Right lung (tissue), 10 donors: Measurements from ENCODE around the gene FGFRL1. TPM values are rescaled to one million over a fixed set of nuclear protein-coding genes. Genes with fewer than 3 reads are reported as not detected.

Experiments
- DNase-seq, 2 donors: peaks; one replicate each; pipeline ENCODE4 v3.0.0-alpha.2; 2013
- long read RNA-seq, 8 donors: transcript quantifications; one replicate each; lab custom pipeline, GENCODE V29; 2026
- polyA plus RNA-seq, 5 donors: library from polyadenylated mRNA; unstranded; fragments of 120-200 nt; gene quantifications; one replicate each; pipeline versions ENCODE4 v1.2.1 to v1.2.3, GENCODE V29; 2013; ENCODE audit warnings: inconsistent platforms in 1 of 5, low replicate concordance in 1 of 5; ENCODE audit not compliant: insufficient read length in 5 of 5, insufficient read depth in 1 of 5

FGFRL1 gene, protein sequence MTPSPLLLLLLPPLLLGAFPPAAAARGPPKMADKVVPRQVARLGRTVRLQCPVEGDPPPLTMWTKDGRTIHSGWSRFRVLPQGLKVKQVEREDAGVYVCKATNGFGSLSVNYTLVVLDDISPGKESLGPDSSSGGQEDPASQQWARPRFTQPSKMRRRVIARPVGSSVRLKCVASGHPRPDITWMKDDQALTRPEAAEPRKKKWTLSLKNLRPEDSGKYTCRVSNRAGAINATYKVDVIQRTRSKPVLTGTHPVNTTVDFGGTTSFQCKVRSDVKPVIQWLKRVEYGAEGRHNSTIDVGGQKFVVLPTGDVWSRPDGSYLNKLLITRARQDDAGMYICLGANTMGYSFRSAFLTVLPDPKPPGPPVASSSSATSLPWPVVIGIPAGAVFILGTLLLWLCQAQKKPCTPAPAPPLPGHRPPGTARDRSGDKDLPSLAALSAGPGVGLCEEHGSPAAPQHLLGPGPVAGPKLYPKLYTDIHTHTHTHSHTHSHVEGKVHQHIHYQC
- polyA plus RNA-seq = 10 to 100 TPM; 15.1 to 31.3 (median 20.7) TPM
- long read RNA-seq, donor 1, partial matches to known transcripts = 5 of 8 reads
- long read RNA-seq, donor 1, other reads (novel, unspliced or antisense) = 0 of 8 reads
- long read RNA-seq, donor 2, partial matches to known transcripts = 0 of 2 reads
- long read RNA-seq, donor 2, other reads (novel, unspliced or antisense) = 0 of 2 reads
- long read RNA-seq, donor 3, partial matches to known transcripts = 0 of 1 reads
- long read RNA-seq, donor 3, other reads (novel, unspliced or antisense) = 0 of 1 reads
- long read RNA-seq, donor 4, transcript FGFRL1-205 (7 exons, 2,304 nt) = major isoform, 5 of 5 reads
- long read RNA-seq, donor 4, partial matches to known transcripts = 0 of 5 reads
- long read RNA-seq, donor 4, other reads (novel, unspliced or antisense) = 0 of 5 reads
- long read RNA-seq, donor 5, partial matches to known transcripts = 0 of 4 reads
- long read RNA-seq, donor 5, other reads (novel, unspliced or antisense) = 0 of 4 reads
- long read RNA-seq, donor 6, transcript FGFRL1-205 (7 exons, 2,304 nt) = major isoform, 7 of 7 reads
- long read RNA-seq, donor 6, partial matches to known transcripts = 0 of 7 reads
- long read RNA-seq, donor 6, other reads (novel, unspliced or antisense) = 0 of 7 reads
- long read RNA-seq, donor 7, partial matches to known transcripts = 0 of 4 reads
- long read RNA-seq, donor 7, other reads (novel, unspliced or antisense) = 0 of 4 reads
- long read RNA-seq, donor 8, partial matches to known transcripts = 8 of 9 reads
- long read RNA-seq, donor 8, other reads (novel, unspliced or antisense) = 0 of 9 reads

DNA sequence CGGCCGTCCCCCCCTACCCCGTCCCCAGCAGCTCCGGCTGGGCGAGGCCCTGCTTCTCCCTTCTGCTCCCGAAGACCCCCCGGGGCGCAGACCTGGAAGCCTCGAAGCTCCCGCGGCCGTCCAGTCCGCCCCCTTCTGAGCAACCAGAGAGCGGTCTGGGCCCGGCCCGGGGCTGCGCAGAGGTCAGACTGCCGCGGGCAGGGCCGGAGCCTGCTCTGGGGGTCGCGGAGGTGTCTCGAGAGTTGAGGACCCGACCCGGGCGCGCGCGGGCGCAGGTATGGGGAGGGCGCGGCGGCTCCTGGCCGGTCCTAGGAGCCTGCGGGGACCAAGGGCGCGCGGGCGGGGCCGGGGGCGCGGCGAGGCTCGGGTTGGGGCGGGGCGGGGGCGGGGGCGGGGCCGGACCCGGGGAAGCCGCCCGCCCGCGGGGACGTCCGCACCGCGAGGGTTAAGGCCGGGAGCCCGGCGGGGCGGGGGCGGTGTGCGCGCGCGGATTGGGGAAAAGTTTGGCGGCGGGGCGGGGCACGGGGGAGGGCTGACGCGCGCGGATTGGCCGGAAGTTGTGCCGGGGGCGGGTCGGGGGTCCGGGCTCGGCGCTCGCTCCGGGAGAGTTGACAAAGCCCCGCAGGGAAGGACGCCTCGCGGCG is at the start of gene FGFRL1:
Gene FGFRL1 (plus strand): TSS at position 605 of the 644 bp plus-strand sequence. CDS start 860 bp downstream, outside the sequence.
- peak; percentile 86 to 88 for DNase-seq

DNA sequence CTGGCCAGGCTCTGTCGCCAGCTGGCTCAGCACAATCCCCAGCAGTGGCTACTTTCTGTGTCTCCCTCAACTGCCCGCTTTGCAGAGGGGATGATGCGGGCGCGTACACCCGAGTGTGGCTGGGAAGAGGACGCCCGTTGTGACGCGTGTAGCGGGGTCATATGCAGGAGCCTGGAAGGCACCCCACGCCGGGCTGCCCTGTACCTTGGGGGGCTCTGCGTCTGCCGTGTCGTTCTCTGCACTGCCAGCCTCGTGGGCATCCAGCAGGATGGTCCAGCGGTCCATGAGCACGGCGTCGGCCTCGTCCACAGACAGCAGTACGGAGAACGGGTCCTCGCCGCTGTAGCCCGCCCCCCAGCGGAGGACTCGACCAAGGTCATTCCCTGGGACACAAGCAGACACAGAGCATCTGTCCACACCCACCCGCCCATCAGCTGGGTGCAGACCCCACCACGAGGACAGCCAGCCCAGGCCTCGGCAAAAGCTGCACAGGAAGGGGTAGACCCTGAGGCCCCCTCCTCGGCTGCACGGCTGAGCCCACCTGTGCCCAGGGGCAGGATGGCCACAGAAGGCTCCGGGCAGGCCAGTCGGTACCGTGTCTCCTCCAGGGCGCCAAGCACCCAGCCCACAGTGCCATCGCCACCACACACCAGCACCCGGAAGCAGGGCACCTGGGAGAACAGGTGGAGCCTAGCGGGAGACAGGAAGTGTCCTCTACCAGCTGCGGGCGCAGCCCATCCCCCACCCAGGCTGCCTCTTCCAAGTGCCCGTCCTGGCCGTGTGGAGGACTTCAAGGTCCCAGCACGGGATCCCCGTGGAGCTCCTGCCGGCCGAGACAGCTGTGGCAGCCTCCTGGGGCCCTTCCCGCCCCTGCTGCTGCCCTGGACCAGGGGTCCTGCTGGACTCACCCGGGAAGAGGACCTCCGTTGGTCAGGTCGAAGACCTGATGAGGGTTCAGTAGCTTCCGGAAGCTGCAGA is 48.9 kb upstream of the FGFRL1 start:
- DNase-seq = no peak

DNA sequence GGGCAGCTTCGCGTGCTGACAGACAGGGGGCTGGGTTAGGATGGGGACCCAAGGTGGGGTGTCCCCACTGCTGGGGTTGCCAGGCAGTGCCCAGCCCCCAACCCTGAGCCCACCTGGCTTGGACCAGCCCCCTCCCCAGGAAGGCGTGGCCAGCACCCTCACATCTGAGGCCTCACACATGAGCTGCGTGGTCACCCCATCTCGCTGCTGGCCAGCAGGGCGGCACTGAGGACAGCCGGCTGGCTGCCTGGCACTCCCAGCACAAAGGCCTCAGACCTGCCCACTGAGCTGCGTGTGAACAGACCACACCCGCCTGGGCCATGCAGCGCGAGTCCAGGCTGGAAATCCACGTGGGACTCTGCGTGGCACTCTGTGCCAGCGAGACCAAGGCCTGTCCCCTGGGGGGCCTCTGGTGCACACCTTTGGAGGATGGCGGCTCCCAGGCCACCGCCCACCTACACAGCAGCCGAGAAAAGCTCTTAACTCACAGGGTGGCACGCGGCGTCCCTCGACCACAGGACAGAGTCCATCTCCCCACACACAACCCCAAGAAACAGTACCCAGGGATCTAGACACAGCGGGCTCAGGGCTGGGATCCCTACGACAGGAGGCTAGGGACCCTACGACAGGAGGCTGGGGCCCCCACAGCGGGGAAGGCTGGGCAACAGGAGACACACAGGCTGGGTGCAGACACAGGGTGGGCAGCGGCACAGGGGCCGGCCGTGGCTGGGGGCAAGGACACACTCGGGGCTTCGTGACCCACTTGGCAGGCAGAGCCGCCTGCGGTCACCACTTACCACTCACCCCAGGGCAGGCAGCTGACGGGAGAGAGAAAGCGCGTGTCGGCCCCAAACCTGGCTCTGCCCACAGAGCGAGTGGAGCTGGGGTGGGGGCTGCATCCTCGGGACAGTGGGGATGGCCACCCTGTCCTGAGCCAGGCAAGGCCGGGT is 47.9 kb upstream of the FGFRL1 start:
- no peak for DNase-seq

DNA sequence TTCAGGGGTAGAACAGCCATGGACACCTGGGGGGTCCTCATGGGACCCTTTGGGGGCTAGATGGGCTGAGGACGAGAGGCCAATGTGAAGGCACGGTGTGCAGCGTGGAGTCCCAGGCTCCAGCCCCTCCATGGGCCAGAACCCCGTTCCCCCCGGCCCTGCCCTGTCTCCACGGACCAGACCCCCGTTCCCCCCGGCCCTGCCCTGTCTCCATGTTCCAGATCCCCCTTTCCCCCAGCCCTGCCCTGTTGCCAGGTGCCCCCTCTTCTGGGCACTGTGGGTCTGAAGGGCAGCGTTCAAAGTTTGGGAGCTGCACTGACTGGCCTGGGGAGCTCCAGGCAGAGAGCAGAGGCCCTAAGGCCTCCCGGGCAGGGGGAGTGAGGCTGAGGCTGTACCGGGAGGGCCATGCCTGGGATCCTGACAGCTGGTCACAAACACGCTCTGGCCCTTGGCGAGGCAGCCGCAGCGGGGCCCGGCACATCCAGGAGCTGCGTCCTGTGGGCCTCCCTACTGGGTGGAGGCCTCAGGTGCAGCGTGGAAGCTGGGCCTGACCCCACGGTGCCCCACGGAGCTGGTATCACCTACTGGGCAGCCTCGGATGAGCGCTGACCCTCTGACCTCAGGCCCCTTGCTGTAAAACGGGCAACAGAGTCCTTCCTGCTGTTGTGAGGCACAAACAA is 46.9 kb upstream of the FGFRL1 start:
- DNase-seq = no peak

DNA sequence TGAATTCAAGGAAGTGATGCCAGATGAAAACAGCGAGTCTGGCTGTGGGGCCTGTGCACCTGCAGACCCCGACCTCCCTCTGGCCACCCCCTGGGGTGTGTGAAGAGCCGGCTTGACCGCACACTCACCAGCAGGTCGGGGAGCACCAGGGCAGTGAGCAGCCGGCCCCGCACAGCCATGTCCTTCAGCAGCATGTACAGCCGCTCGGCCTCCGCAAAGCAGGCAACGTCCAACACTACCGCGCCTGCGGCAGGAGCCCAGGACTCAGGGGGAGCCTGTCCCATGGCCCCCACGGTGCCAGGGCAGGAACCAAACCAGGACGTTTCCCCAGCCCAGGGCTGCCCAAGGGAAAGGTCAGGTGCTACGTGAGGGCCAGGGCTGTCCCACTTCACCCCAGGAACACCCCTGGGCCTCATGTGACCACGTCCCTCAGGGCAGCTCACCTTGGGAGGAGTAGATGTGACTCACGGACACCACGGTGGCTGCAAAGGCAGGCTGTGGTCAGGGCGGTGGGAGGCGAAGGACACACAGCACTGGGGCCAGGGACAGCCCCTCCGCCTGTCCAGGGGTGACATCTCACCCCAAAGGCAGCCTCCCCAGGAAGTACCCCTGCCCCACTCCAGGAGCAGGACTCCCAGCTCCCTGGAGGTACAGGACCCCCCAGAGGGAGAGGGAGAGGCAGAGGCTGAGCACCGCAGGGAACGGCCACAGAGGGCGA is 46.2 kb upstream of the FGFRL1 start:
- no peak for DNase-seq

DNA sequence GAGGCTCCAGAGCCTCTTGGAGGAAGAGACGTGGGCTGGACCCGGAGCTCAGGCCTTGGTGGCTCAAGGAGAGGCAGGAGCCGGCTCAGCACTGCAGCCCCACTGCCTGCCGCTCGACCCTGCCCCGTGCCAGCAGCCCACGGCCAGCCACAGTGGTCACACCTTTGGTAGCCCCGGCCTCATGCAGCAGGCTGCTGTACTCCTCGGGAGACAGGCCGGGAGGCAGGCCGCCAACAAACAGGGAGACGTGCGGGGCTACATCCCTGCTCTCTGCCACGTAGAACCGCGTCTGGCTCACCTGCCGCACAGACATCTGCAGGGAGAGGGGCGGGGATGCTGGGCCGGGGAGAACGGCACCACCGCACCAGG is 45.7 kb upstream of the FGFRL1 start:
- no peak for DNase-seq

DNA sequence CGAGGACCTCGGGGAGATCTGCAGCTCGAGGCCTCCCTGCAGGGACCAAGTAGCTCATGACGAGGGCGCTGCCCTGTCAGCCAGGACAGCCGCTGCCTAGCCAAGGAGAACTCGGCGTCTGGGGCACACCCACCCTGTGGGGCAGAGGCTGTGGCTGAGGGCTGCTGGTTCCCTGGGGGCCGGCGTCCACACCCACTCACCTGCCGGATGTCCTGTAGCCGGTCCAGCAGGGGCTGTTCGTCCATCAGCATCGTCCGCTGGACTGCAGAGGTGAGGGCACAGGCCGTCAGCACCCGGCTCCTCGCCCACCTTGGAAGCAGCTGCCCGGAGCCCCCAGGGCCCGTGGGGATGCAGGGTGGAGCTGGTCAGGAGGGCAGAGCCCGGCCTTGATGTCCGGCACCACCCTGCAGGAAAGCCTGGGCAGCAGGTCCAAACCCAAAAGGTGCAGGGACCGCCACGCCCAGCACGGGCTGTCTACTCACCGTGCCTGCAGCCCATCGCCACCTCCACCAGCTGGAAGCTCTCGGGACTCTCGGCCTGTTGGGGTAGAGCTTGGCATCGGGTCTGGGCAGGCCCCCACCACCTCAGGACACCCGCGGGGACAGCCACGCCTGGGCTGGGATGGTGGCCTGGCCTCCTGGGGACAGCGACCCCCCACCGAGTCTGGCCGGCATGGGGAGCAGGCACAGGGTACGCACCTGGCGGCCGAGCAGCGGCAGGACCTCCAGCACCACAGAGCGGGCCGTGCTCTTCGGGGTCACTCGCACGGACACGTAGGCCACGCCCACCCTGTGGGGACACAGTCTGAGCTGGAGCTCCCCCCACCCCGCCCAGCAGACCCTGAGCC is 44.9 kb upstream of the FGFRL1 start:
- DNase-seq = no peak

DNA sequence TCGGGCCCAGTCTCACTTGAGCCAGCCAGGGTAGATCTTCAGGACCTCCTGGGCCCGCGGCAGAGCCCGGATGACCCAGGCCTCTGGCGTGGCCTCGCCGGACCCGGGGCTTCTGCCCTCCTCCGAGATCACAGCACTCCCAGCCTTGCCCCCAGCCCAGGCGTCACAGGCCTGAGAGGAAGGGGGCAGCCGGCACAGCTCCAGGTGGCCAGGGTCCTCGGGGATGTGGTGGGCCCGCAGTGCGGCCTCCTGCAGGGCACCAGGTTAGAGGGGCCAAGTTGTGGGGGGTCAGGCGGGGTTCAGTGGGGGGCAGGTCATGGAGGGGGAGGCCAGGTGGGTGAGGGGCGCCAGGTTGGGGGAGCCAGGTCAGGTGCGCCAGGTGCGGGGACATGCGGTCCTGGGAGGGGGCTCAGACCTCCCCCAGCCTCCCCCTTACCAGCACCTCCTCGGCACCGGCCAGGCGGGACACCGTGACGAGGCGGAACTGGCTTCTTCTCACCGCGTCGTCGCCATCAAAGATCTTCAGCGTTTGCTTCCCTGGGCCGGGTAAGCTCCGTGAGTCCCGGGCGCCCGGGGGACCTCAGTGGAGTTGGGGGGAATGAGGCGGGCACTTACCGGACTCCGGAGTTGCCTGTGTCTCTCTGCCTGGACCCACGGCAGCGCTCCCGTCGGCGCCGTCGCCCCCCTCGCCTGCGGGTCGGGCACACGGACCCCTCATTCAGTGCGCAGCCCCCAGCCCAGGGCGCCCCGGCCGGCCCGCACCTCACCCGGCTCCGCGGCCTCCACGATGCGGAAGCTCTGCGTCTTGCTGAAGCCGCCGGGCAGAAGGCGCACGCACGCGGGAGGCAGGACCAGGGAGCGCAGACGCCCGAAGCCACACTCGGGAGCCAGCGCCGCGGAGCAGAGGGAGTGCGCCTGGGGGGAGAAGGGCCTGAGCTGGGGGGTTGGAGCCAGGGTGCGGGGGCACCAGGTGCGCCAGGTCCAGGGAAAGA is 44.0 kb upstream of the FGFRL1 start:
- no peak for DNase-seq

DNA sequence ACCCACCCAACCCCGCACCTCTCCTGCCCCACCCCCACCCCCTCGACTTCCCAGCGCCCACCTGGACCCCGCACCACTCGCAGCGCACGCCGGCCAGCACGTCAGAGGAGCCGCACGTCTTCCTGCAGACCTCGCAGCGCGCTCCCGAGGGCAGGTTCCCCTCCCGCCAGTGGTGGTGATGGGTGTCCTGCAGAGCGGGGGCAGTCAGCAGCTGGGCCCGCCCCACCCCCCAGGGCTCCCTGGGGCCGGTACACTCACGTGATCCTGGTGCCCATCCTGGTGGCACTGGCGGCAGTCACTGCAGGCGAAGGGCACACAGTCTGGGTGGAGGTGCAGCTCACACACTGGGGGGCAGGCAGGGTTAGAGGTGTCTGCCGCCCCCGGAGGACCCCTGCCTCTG is 43.2 kb upstream of the FGFRL1 start:
- DNase-seq = no peak

DNA sequence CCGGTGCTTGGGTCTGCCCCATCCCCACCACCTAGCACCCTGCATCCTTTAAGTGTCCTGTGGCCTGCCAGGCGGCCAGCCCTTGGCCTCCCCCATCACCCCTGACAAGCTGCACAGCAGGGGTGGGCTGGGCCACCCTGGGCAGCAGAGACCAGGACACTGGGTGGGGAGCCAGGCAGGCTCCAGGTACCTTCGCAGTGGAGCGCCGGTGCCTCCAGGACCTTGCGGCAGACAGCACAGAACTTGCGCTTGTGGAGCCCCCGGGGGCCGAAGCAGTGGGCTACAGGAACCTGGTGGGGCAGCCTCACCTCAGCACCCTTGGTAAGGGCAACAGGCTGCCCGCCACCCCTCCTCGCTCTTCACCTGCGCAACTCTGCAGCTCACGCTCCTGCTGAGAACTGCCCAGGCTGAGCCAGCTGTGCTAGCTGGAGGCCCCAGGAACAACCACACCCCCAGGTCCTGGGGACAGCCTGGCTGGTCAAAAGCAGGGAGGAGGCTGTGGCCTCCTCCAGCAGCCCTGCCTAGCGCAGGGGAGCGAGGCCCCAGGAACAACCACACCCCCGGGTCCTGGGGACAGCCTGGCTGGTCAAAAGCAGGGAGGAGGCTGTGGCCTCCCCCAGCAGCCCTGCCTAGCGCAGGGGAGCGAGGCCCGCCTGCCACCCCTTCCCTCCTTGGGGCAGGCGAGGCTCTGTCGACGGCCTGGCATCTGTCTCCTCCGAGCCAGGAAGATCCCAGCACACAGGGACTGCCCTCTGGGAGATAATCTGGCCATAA is 42.6 kb upstream of the FGFRL1 start:
- no peak for DNase-seq

DNA sequence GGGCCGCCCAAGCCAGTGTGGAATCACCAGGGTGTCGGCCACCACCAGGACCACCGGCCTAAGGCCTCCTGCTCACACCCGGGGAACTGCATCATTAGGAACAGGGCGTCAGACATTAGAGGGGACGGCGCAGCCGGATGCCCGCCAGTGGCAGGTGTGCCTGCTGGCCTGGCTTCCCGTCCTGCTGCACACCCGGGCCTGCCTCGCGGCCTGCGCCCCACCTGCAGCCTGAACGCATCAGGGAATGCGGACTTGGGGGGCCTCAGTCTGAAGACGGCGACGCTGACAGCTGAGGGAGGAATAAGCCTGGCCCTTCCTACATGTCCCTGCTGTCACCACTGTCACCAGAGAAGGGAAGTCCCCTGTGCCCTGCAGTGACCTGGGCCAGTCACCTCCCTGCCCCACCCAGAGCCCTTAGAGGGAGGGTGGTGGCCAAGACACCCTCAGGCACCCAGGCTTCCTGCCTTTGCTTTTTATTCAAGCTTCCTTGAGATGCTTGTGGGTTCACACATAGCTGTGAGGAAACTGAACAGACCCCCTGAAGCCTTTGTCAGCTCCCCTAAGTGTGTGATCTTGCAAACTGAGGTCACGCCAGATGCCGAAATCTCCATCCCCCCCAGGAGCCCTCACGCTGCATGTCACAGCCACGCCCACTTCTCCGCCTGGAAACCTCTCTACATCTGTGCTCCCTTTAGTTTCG is 41.2 kb upstream of the FGFRL1 start:
- no peak for DNase-seq

DNA sequence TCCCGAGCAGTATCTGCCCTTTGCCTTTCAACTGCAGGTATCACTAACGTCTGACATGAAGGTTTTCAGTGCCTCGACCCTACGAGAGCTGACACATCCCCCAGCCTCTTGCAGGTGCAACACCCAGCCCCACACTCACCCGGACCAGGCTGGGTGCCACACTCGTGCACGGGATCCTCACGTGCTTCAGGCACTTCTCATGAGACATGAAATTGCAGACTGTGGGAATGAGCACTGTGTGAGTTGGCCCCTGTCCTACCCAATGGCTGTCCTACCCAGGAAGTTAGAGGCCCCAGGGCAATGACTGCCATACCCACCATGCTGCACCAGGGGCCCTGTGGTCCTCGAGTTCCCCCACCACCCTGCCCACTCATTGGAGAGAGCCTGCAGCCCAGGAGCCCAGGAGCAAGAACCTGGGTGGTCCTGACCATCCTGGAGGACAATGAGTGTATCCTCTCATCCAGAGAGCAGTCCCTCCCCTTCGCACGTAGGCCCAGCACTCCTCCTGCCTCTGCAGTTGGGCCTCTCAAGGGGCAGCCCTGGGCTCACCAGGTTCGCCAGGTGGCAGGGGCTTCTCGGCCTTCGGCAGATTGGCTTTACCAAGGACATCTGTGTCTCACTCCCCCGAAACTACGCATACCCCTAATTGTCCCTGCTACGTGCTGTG is 40.4 kb upstream of the FGFRL1 start:
- no peak for DNase-seq
